T-helper 1 cell treated with Interleukin-12 subunit alpha and Interleukin-12 subunit beta and Interleukin-4 antibody, amounts not matched to agents 30 μg/mL and 1 μg/mL, for 36 hours (primary cell): ENCODE results near the gene NDUFA11.
"Not testable (repeated sequence)": the region's sequence is repeated elsewhere in the genome, so short reads cannot be mapped to it uniquely, and the experiment has no call there.

ENCODE experiments used
- H3K27ac Mint-ChIP-seq: one replicate; pipeline ENCODE4 v1.8.0; 2021; ENCODE audit warnings: mild to moderate bottlenecking, mixed read lengths
- H3K27me3 Mint-ChIP-seq: one replicate; pipeline ENCODE4 v1.8.0; 2021; ENCODE audit warnings: low read depth, mixed read lengths
- H3K36me3 Mint-ChIP-seq: one replicate; pipeline ENCODE4 v1.8.0; 2021; ENCODE audit warnings: low read depth, mixed read lengths
- H3K4me1 Mint-ChIP-seq: one replicate; pipeline ENCODE4 v1.8.0; 2021; ENCODE audit warnings: low read depth, mixed read lengths
- H3K4me3 Mint-ChIP-seq: one replicate; pipeline ENCODE4 v1.8.0; 2021; ENCODE audit warnings: mild to moderate bottlenecking, moderate library complexity, mixed read lengths
- H3K9me3 Mint-ChIP-seq: one replicate; pipeline ENCODE4 v1.8.0; 2021; ENCODE audit warnings: mixed read lengths

NDUFA11 gene

GRCh38 chr19:5850189-5850588 is 53.4 kb downstream of the NDUFA11 start:
- Mint-ChIP-seq H3K36me3 (no peaks in the 10 kb centered on the region), H3K4me1 (no peaks in the 10 kb centered on the region), H3K27me3 (no peaks in the 10 kb centered on the region), H3K27ac (no peak overlapping the region), H3K9me3 (no peaks in the 10 kb centered on the region), H3K4me3 (no peak overlapping the region)

DNA sequence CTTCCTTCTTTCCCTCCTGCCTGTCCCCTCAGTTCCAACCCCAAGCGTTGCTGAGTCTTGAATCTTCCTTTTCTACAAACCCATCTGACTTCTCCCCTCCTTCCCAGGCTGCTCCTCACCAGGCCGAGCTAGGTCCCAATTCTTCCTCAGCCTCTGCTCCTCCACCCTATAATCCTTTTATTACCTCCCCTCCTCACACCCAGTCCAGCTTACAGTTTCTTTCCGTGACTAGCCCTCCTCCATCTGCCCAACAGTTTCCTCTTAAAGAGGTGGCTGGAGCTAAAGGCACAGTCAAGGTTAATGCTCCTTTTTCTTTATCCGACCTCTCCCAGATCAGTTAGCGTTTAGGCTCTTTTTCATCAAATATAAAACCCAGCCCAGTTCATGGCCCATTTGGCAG is 55.0 kb downstream of the NDUFA11 start:
- H3K4me3 Mint-ChIP-seq, H3K9me3 Mint-ChIP-seq, H3K4me1 Mint-ChIP-seq, H3K27ac Mint-ChIP-seq, H3K27me3 Mint-ChIP-seq, H3K36me3 Mint-ChIP-seq: not testable (repeated sequence)

DNA sequence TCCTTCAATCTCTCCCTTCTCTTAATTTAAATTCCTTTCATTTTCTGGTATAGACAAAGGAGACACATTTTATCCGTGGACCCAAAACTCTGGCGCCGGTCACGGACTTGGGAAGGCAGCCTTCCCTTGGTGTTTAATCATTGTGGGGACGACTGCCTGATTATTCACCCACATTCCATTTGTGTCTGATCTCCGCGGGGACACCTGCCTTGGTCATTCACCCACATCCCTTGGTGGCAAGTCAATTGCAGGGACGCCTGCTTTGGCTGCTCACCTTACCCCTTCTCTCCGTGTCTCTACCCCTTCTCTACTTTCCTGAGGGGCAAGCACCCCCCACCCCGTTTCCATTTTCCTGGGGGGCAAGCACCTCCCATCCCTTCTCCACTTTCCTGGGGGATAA is 55.7 kb downstream of the NDUFA11 start:
- H3K27ac Mint-ChIP-seq, H3K4me3 Mint-ChIP-seq, H3K9me3 Mint-ChIP-seq, H3K36me3 Mint-ChIP-seq, H3K27me3 Mint-ChIP-seq, H3K4me1 Mint-ChIP-seq: not testable (repeated sequence)
